Measurements from ENCODE around the gene MIER2.
A peak's percentile ranks its signal among the peaks of the same experiment; 100 is the strongest.

The MIER2 gene

DNA sequence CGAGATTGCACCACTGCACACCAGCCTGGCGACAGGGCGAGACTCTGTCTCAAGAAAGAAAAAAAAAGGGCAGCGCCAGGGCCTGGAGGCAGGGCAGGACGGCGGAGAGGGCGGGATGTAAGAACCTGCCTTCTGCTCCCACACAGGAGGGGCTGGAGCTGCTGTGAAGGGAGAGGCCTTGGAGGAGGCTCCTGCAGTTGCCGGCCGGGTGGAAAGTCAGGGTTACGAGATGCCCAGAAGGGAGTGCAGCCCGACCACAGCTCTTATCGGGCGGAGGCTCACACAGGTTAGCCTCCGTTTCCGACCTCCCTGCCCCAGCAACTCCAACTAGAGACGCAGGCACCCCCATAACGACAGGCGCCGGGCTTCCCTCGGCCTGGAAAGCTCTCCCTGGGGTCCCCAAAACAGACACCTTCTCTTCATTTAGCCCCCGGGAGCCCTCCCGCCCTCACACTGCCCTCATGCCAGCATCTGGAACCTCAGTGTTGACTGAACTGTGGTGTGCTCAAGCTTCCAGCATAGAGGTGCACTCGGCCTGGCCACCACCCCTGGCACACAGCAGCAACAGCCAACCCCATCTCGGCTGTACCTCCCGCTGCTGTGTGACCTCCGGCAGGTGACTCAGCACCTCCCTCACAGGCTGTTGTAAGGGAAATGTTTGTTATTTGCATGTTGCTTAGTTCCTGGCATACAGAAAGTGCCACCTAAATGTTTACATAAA lies 54.8 kb downstream of the MIER2 start:
- H3K27ac ChIP-seq: peak overlapping the region; percentile 56
- no peak for TF ChIP-seq ZFX (IDR thresholded peaks at IDR 0.05)
- TF ChIP-seq, protein P1, sequence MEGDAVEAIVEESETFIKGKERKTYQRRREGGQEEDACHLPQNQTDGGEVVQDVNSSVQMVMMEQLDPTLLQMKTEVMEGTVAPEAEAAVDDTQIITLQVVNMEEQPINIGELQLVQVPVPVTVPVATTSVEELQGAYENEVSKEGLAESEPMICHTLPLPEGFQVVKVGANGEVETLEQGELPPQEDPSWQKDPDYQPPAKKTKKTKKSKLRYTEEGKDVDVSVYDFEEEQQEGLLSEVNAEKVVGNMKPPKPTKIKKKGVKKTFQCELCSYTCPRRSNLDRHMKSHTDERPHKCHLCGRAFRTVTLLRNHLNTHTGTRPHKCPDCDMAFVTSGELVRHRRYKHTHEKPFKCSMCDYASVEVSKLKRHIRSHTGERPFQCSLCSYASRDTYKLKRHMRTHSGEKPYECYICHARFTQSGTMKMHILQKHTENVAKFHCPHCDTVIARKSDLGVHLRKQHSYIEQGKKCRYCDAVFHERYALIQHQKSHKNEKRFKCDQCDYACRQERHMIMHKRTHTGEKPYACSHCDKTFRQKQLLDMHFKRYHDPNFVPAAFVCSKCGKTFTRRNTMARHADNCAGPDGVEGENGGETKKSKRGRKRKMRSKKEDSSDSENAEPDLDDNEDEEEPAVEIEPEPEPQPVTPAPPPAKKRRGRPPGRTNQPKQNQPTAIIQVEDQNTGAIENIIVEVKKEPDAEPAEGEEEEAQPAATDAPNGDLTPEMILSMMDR (conservative IDR thresholded peaks at IDR 0.05): no peak

DNA sequence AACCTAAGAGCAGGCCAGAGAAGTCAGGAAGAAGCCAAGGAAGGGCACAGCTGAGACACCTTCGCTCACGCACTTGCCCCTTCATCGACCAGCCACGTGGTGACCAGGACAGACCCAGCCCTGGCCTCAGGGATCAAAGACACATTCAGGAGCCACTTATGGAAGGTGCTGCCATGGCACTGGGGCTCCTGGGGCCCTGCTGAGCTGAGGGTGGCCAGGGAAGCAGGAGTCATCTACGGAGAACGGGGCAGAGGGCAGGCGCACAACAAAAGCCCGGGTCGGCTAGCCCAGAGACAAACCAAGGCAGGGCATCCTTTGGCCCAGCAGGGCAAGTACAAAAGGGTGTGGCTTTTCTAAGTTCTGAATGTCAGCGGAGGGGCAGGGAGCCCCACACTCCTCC lies 55.7 kb downstream of the MIER2 start:
- no peak overlapping the region for H3K27ac ChIP-seq
- TF ChIP-seq, protein P1 (conservative IDR thresholded peaks at IDR 0.05): no peak
- no peak for TF ChIP-seq ZFX (IDR thresholded peaks at IDR 0.05)

DNA sequence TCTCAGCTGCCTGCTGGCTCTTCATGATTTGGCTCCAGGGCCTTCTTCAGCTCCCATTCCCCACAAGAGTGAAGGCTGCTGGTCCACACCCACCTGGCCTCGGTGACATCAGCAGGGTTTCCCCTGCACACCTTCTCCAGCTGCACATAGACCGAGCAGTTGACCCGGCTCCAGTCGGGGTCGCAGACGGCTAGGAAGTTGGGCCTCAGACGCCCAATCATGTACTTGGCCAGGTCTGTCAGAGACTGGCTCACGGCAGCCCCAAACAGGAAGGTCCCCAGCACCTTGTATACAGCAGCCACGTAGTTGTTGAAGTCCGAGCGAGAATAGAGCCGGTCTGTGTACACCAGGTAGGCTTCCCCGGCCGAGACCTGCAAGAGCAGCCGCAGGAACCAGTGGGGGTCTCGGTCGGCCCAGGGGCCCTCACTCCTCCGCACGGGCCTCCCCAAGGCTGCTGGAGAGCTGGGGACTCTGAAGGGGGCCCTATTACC lies 57.2 kb downstream of the MIER2 start:
- no peak overlapping the region for H3K27ac ChIP-seq
- TF ChIP-seq ZFX (IDR thresholded peaks at IDR 0.05): no peak
- TF ChIP-seq, protein P1 (conservative IDR thresholded peaks at IDR 0.05): no peak

DNA sequence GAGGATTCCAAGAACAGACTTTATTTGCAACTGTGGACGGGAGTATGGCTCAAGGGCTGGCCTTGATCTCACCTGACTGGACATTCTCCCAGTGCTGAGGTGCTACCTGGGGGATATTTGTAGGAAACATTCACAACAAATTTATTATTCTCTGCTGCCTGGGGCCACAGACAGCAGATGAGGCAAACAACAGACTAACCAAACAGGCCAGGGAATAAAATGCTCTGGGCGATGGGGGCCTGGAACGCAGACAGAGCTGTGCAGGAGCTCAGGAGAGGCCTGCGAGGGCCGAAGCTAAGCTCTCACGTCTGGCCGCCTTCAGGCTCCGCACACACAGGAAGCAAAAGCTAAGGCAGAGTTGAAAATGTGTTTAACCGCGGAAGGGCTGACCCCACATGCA lies 61.2 kb downstream of the MIER2 start:
- TF ChIP-seq, protein P1 (conservative IDR thresholded peaks at IDR 0.05): no peak
- TF ChIP-seq ZFX (IDR thresholded peaks at IDR 0.05): no peak
- H3K27ac ChIP-seq: no peak overlapping the region

DNA sequence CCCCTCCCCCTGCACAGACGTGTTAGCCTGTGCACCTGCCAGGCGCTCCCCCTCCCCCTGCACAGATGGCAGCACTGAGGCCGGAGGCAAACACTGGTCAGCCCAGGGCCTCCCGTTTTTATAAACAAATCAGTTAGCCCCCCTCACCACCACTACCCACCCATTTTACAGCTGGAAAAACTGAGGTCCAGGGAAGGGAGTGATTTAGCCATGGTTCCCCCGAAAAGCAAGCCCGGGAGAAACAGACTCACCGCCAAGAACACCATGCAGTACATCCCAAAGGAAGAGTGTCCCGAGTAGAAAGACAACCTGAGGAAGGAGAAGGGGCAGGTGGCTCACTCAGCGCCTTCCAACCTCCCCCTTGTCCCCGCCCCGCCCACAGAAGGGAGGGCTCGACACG lies 62.1 kb downstream of the MIER2 start:
- TF ChIP-seq, protein P1 (conservative IDR thresholded peaks at IDR 0.05): no peak
- no peak for TF ChIP-seq ZFX (IDR thresholded peaks at IDR 0.05)
- H3K27ac ChIP-seq: no peak overlapping the region

DNA sequence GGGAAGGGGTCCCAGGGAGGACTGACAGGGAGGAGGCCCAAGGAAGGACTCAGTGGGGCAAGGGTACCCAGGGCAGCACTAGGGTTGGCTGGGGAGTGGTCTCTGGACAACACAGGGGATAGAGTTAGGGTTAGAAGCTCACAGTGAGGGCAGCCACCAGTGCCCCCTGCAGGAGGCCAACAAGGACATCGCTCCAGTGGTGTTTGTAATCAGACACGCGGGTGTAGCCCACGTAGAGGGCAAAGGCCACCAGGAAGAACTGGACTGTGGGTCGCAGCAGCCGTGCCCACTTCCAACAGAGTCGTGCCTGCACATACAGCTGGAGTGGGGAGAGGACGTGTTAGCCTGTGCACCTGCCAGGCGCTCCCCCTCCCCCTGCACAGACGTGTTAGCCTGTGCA lies 62.6 kb downstream of the MIER2 start:
- TF ChIP-seq ZFX (IDR thresholded peaks at IDR 0.05): no peak
- TF ChIP-seq, protein P1 (conservative IDR thresholded peaks at IDR 0.05): no peak
- no peak overlapping the region for H3K27ac ChIP-seq

DNA sequence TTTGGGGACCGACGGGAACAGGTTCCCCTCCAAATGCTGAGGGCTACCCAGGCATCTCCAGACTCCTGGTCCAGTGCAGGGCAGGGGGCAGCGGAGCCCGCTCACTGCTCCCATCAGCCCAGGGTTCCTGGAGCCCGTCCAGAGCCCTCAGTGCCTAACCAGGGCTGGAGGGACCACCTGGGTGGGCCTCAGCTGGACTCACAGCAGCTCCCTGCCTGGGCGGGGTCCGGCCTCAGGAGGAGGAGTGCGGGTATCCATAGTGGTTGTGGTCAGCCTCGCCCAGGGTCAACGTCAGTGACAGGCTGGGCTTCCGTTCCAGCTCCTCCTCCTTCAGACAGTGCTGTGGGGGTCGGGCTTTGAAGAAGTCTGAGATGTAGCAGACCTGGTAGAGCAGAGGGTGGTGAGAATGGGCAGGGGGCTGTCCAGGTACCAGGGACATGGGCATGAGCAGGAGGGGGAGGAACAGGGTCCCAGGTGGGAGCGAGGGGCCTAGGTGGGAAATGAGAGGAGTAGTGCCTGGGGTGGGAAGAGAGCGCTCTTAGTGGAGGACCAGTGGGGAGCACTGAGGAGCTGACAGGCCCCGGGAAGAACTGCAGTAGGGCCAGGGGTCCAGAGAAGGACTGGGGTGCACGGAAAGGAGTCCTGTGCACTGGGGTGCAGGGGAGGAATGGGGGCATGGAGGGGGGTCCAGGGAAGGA lies 63.3 kb downstream of the MIER2 start:
- no peak overlapping the region for H3K27ac ChIP-seq
- TF ChIP-seq, protein P1 (conservative IDR thresholded peaks at IDR 0.05): no peak
- no peak for TF ChIP-seq ZFX (IDR thresholded peaks at IDR 0.05)
